PC-9 (cell line): ENCODE measurements around the gene PLEKHG5.

Experiments used
- CTCF ChIP-seq: fragments of 200-600 bp; sonication (generic); conservative IDR thresholded peaks from 2 replicates; pipeline ENCODE4 v1.6.1; 2017; ENCODE audit warnings: mixed run types, antibody characterized with exemption, mild to moderate bottlenecking, moderate library complexity
- EZH2 ChIP-seq: fragments of 200-600 bp; sonication (generic); IDR thresholded peaks from 2 replicates; pipeline ENCODE4 v1.8.0; 2017; ENCODE audit warnings: antibody characterized with exemption, low read depth

GRCh38 chr1:6461051-6461530 lies 30.4 kb downstream of the PLEKHG5 start:
- TF ChIP-seq CTCF (no peak), EZH2 (no peak)
